ENCODE measurements around the gene ANKS6. TPM values are rescaled to one million over a fixed set of nuclear protein-coding genes. Genes with fewer than 3 reads are reported as not detected.

ANKS6 gene
- total RNA-seq, 1 donor from 2014 or later, result 7.3 TPM

DNA sequence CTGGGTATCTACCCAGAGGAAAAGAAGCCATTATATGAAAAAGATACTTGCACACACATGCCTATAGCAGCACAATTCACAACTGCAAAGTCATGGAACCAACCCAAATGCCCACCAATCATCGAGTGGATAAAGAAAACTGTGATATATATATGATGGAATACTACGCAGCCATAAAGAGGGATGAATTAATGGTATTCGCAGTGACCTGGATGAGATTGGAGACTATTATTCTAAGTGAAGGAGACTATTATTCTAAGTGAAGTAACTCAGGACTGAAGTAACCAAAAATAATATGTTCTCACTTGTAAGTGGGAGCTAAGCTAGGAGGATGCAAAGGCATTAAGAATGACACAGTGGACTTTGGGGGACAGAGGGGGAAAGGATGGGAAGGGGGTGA is 57.6 kb downstream of the ANKS6 start:
- DNase-seq (ENCODE audit: low read depth in 2 of 2), result no peak

DNA sequence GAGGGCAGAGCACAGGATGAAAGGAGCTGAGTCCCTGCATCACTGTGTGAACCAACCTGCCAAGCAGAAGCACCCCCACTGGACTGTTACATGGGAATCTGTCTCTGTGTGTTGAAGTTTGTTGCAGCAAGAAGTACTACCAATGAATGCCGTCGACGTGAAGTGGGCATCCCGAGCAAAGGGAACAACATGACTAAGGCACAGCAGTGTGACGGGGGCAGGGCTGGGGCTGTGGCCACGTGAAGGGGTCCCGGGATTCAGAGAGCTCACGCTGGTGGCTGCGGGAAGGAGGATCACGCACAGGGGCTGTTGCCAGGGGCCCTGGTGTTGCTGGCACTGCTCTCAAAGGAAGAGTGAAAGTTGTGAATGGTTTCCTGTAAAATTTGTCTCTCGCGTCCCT is 60.1 kb downstream of the ANKS6 start:
- peak in 1 of 2 donors; percentile 14 for DNase-seq (ENCODE audit: low read depth in 2 of 2)

DNA sequence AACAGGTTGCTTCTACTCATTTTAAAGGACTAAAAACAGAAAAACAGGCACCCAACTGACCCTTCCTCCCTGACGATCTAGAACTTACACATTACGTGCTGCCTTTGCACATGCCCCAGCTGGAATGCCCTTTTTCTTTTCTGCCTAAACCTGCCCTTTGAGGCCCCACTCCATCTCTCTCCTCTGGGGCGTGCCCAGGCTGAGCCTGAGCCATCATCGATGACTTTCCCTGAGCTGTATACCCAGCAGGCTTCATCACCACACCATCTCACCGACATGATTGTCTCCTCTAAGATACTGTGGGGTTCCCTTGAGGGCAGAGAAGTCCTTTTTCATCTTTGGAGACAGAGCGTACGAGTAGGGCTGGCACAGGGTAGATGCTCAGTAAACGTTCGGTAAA is 63.6 kb downstream of the ANKS6 start:
- DNase-seq (ENCODE audit: low read depth in 2 of 2), result no peak

DNA sequence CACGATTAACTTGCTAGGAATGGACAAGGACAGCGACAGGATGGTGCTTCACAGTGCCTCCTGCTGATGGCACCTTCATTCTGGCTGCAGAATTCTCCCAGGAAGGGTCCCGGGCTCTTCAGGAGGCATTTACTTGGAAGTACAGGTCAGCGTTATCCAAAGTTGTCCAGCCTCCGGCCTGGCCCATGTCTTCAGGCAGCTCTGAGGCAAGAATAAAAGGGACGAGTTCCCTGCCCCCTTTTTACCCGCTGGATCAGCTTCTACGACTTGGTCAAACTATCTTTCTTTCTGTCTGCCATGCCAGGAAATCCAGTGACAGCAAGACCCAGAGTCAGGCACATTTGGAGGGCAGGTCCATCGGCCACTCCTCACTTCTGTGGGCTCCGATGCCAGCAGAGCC is 64.3 kb downstream of the ANKS6 start:
- no peak for DNase-seq (ENCODE audit: low read depth in 2 of 2)

DNA sequence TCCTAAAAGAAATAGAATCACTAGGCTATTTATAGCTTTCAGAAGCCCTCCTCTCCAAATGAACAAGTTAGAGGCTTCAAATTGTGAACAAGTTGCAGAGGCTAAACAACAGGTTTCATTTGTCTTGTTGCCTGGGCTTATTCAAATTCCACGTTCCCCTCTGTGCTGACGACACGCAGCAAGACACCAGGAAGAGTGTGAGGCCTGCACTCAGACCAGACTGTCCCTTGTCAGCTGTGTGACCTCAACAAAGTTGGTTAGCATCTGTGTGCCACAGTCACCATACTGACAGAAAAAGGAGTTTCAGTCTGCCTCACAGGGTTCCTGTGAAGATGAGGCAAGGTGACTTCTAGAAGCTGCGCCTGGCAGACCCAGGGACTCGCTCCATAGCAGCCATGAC is 65.5 kb downstream of the ANKS6 start:
- no peak for DNase-seq (ENCODE audit: low read depth in 2 of 2)

DNA sequence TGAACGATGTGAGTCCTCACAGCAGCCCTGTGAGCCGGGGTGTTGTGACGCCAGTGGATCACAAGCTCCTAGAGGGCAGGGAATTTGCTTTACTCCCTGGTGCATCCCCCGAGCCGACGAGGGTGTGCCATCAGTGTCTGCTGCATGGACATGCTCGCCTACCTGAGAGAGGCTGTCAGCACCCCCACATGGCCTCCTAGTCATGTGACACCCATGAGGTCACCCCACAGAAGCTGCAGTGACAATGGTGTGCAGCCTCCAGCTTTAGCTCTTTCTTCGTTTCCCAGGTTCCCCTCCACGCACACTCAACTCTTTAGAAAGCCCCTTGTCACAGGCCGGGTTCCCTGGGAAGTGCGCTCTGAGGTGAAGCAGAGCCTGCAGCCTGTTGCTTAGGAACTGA is 67.9 kb downstream of the ANKS6 start:
- no peak for DNase-seq (ENCODE audit: low read depth in 2 of 2)

DNA sequence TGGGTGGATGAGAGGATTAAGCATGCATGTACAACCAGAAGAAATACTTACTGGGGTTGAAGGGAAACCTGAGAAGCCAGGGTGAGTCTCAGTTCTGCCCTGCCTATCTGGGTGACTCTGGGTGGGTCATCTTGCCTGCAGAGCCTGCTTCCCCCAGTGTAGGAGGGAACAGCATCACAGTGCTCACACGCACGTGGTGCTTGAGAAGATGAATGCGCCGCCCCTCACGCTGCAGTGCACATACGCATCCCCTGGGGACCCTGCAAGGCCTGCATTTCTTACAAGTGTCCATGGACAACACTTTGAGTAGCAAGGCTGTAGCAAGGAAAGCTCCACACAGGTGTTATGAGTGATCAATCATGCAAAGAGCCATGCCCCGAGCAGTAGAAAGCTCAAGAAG is 68.9 kb downstream of the ANKS6 start:
- no peak for DNase-seq (ENCODE audit: low read depth in 2 of 2)

DNA sequence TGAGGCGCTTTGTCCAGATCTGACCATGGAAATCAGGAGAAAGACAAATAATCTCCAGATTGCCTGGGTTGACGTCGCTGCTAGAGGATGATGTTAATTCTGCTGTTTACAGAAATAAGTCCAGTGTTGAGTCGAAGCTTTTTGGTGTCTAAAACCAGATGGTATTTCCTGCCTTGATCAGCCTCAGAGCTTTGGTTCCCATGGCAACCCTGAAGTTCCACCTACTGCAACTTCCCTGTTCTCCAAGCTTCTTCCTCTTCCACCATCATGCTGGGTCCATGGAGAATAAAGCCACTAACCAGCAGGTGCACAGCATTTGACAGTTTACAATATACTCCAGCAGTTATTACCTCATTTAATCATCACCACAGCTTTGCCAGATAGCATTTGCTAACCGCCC is 69.6 kb downstream of the ANKS6 start:
- peak; percentile 12 to 62 for DNase-seq (ENCODE audit: low read depth in 2 of 2)

DNA sequence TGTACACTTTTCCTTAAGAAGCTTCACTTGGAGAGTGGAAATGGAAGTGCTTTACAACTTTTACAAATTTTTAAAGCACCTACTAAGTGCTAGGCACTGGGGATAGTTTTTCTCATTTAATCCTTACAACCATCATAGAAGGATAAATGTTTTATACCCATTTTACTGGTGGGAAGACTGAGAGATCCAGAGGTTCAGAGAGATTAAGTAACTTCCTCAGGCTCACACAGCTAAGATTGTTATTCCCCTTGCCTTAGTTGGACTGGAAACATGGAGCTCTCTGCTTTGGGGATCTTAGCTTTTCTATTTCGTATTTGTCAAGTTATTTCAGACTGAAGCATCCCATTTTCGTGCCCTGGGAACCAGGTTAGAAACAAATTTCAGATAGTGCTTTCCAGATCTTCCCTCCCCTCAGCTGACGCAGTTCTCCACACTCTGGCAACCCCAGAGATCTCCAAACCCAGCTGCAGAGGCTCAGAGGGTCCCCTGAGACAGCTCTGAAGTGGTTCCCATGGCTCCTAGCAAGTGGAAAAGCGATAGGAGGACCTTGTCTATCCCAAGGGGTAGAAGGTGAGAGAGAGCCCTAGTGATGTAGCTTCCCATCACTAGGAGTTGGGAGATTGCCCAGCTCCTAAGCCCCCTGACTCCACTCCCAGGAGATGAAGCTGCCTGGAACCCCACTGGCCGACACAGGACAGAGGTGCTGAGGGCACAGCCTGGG is 71.4 kb downstream of the ANKS6 start:
- no peak for DNase-seq (ENCODE audit: low read depth in 2 of 2)

DNA sequence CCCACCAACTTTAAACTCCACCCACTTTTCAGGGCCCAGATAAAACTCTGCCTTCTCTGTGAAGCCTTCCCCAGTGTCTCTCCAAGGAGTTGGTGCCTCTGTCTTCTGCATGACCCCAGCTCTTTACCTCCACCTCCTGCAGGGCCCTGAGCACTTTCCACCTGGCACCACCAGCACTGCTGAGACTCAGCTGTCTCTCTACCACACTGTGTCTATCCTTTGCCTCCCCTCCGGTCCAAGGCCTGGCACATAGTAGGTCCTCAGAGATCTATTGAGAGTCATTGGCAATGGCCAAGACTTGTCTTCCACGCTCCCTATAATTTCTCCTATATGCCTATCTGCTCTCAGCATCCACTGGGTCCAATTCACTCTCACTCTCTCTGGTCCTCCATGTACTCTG is 74.7 kb downstream of the ANKS6 start:
- no peak for DNase-seq (ENCODE audit: low read depth in 2 of 2)

DNA sequence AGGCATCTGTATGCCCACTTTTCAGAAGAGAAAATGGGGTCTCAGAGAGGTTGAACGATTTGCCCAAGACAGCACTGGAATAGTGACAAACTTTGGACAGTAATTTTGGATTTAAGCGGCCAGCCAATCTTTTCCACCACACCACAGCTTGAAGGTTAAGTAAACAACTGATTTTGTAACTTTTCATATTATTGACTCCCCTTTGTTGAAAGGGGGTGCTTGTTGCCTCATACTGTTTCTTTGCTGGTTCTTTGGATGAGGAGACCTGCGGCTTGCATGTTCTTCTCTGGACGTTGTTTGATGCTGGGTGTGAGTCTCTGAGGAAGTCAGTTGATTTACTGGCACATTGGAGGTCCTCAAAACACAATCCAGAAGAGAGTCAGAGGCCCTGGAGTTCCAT is 76.0 kb downstream of the ANKS6 start:
- DNase-seq (ENCODE audit: low read depth in 2 of 2), result no peak

DNA sequence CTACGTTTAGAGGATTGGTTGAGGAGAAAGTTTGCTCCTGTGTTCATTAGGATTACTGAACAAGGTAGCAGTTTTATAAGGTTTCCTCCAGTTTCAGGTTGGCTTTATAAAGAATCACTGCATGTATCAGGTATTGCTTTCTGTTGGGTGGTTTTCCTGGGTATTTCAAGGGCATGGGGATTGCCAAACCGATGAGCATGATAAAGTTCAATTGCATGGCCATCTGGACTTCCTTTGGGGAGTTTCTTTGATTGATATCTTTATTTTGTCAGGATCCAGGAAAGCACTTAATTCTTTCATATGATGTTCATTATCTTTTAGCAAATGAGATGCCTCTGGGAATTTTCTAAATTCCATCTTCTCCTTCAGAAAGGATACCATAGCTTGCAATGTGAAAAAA is 77.3 kb downstream of the ANKS6 start:
- DNase-seq (ENCODE audit: low read depth in 2 of 2), result no peak

DNA sequence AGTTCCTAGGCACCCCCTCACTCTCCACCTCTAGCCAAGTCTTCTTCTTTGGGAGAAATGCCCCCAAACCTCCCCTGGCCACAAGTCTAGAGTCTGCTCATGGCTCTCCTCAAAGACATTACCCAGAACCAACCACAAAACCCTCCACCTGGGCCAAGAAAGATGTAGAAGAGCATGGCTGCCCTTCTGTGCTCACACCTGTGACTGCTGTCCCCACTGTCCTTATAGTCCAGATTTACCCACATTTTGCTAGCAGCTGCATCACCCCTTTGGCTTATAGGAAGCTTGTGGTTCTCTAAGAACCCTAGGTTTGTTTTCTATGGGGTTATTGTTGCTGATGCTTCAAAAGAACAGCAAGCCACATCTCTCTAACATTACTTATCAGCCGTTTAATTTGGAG is 81.5 kb downstream of the ANKS6 start:
- DNase-seq (ENCODE audit: low read depth in 2 of 2), result no peak

DNA sequence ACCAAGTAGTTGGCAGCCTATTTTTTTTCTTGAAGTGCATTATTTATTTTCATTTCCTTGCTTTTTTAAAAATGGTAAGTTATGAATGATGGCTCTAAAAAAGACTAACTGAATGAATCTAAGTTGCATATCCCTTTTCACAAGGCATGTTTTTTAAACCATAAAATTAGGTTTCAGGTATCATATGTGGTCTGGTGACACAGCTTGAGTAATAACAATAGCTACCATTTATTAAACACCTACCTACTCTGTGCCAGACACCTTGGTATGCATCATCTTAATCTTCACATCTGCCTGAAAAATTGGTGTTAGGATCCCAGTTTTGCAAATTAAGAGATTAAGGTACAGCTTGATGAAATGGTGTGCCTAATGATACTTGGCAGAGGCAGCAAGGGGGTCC is 83.4 kb downstream of the ANKS6 start:
- DNase-seq (ENCODE audit: low read depth in 2 of 2), result no peak

DNA sequence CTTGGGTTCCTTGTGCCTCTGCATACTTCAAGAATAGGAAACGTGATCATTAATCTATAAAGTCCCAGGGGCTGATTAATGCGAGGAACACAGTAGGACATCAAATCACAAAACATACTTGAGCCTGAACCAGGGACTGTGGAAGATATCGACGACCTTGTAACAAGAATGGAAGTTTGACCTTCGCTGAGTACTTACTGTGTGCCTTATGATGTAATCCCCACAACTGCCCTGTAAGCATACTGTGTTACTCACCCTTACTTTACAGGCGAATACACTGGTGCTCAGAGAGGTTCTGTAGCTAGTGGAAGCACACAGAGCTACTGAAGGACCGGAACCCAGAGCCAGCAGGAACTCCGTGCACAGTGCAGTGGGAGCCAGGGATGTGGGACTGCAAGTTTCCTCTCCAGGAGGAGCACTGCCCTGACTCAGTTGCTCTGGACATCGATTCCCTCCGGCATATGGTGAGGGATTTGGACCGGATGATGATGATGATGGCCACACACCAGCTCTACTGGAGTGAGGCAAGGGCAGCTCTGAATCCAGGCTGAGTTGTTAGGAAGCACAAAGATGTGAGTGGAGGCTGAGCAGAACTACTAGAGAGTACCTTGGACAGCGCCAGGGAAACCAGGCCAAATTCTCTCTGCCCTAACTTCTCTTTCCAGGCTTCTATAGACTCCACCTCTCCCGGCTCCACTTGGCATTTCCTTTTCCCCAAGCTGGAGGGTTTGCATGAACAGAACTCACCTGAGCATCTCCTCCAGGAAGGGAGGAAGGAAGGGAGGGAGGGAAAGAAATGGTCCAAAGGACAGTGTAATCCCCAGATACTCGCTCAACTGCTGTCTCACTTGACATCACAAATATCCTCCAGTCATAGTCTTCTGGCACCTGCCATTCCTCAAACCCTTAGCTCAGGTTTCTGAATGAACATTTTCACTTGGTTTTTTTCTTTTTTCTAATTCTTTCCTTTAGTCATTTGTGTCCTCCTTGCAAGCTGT is 86.1 kb downstream of the ANKS6 start:
- peak; percentile 68 to 71 for DNase-seq (ENCODE audit: low read depth in 2 of 2)

DNA sequence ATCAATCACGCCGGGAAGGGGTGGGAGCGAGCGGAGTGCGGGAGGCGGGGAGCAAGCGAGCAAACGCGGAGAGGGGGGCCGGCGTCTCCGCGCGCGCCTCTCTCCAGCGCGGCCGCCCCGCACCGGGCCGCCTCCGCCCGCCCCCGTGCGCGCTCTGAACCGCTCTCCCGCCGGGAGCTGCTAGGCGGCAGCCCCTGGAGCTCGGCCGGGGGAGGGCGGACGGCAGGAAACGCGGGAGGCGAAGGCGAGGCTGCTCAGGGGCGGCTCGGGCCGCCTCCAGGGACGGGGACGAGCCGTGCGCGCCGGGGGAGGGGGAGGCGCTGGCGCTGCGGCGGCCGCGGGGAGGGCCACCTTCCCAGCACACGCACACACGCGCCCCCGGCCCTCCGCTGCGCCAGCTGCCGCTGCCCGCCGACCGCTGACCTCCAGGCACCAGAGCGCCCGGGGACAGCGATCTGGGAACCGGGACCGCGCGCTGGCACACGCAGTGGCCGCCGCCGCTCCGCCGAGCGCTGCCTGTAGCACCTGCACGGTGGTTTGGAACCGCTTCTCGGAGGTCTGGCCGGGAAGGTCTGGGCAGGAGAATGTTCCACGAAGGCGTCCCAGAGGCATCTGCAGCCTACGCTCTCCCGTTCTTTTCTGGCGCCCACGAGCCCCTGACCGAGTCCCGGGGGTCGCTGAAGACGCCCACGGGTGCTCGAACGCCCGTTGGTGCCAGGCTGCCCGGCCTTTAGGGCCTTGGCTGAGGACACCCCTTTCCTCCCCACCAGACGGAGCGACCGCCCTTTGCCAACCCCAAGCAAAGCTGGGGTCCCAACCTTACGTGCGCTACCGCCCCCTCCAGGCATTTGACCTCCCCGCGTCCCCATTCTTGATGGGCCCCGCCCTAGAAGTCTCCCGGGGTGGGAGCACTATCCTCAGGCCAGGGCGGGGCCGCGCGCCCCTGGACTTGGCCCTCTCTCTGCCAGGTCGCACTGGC is 87.1 kb downstream of the ANKS6 start, which contains the start of gene GABBR2:
Gene GABBR2 (minus strand): TSS at position 3 of the 979 bp plus-strand sequence. CDS start 198 bp downstream, outside the sequence.
- peak in 1 of 2 donors; percentile 56 for DNase-seq (ENCODE audit: low read depth in 2 of 2)

DNA sequence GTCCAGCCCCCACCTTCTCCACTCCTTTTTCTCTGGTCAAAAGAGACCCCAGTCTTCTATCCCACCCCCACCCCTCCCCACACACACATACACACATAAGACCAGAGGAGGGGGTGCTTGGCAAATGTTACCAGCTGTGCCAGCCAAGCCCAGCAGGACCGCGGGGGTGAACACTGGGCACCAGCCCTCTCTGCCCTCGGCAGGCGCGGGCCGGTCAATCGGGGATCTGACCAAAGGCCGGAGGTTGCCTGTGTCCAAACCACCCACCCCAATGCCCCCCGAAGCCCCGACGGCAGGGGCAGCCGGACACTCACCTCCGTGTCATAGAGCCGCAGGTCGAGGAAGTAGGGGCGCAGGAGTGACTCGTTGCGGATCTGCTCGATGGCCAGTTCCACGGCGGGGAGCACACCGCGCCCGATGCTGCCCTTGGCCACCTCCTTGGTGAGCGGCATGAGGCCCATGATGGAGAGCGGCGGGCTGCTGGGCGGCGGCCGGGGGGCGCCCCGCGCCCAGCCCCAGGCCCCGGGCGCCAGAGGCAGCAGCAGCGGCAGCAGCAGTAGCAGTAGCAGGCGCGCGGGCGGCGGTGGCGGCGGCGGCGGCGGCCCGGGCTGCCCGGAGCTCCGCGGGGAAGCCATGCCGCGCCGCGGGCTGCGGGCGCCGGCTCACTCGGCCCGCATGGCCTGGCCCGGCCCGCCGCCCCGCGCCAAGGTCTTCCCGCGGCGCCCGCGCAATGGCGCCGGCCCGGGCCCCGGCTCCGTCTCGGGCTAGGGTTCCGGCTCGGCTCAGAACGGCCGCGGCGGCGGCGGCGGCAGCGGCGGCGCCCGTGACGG is 88.0 kb downstream of the ANKS6 start:
- DNase-seq (ENCODE audit: low read depth in 2 of 2), result peak in 1 of 2 donors; percentile 35

DNA sequence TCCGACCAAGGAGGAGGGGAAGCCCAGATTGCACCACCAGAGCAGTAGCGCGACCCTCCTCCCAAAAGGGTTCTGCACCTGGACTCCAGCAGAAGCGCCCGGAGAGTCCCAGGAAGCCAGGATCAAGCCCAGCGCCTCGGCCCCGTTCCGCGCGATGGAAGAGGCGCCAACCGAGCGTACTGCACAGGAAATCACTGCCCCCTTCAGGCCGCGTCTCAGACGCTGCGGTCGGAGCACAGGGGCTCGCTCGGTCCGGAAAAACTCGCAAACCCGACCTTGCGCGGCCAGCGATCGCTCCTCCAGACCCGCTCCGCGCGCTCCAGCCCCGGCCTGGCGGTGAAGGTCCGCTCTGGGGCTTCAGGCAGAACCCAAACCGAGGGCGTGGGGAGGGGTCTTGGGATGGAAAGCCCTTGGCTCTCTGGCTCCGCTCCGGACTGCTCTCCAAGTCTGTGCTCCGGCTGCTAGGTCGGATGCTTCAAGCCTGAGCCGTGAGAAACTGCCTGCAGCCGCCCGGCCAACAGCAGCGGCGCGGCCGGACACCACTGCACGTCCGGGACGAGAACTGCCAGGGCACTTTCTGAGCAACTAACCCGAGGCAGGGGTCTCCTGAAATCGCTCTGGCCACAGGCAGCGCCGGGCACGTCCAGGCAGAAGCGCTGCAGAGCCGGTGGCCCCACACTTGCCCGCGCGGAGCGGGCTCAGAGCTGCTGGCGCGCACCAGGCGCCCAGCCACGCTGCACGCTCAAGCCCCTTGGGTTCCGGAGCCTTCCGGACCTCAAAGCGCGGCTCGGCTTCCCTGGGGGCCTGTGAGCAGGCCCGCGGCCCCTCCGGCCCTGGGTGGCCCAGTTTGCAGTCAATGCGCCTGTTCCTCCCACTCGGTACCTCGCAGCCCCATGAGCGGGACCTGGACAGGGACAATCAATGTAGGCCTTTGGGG is 88.9 kb downstream of the ANKS6 start:
- DNase-seq (ENCODE audit: low read depth in 2 of 2), result peak; percentile 80 to 84

DNA sequence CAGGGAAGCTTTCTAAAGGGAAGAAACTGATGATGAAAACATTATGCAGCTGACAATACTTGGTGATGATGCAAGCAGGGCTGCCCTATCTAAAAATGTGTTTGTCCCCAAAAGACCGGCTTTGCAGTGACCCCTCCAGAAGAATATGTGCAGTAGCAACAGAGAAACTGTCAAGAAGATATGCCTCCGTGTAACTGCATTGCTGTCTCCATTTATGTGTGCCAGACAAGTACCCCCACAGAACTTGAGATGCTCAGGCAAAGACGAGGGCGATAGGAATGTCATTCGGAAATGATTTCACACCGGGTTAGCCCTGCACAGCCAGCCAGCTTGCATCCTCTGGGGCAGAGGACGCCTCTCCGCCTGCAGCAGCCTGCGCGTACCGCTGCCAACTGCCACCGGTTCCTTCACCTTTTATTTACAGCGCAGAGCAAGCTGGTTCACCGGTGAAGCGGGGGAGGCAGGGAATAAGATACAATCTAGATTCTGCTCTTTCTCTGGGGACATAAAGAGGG is 89.6 kb downstream of the ANKS6 start:
- DNase-seq (ENCODE audit: low read depth in 2 of 2), result peak; percentile 54 to 64

Data from lung microvascular endothelial cell (primary cell).